NCI-H82 treated with DMSO at 0.1 percent for 48 hours (cell line): Measurements from ENCODE around the gene MPV17L2.

Experiments
- DNase-seq: peaks from one replicate; lab custom pipeline; 2025; ENCODE audit not compliant: unreplicated experiment; lab: John Stamatoyannopoulos, UW

The MPV17L2 gene

GRCh38 chr19:18232540-18233223, 39.7 kb downstream of the MPV17L2 start:
- peak; percentile 71 for DNase-seq

DNA sequence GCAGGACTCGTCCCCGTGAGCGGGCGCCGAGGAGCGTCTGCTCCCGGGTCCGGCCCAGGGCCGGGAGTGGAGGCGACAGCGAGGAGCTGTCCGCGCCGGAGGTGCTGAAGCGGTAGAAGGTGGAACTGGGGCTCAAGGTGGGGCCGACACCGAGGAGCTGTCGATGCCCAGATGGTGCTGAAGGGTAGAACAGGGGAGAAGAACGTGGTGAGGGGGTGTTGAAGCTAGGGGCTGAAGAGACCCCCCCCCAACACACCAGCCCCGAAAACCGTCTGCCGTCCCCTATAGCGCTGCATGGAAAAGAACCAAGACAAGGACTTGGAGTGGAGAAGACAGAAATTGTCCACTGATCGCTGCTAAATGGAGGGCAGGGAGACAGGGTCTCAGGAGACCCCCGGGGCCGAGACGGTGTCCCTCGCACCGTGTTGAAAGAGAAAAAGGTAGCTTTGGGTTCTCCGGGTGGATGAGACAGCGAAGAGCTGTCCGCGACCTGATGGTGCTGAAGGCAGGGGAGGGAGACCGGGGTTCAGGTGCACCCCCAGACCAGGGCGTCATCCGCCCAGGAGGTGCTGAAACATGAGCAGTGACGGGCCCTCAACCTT, 40.3 kb downstream of the MPV17L2 start:
- no peak for DNase-seq

DNA sequence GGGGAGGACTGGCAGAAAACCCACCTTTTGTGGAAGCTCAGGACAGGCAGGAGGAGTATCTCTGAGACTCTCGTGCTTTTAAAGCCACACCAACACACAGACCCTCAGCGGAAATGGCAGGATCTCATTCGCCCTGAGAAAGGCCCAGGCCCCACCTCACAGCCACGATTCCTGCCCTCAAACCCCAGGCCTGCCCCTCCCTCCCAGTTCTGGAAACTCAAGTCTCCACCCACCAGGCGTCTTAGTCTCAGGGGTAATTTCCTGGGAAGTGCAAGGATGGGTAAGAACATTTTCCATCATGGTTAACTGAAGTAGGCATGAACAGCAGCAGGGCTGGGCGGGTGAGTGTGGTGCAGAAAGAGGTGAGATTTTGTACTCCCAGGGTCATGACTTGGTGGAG, 41.2 kb downstream of the MPV17L2 start:
- peak; percentile 69 for DNase-seq

DNA sequence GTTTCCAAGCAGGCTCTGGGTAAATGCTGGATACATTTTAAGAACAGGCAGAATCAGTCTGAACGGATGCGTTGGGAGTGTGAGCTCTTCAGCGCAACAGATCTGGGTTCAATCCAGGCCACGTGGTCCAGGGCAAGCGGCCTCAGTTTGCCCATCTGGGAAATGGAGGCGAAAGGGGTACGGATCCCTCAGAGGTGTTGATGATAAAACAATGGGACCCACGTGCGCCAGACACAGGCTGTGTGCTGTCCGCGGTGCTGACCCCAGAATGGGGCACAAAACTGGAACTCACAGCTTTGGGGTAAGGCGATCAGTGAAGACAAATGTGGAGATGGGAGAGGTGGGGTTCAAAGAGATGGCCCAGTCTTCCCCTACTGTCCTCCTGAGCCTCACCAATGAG, 46.3 kb downstream of the MPV17L2 start:
- no peak for DNase-seq

DNA sequence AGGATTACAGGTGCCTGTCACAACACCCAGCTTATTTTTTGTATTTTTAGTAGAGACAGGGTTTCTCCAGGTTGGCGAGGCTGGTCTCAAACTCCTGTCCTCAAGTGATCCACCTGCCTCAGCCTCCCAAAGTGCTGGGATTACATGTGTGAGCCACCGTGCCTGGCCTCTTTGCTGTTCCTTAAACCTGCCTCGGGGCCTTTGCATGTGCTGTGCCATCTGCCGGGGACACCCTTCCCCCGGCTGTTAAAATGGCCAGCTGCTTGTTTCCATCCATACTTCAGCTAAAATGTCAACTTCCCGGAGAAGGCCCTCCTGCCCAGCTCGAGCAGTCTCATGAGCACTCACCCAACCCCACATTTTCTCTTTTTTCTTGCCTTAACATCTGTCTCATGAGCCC, 52.3 kb downstream of the MPV17L2 start:
- no peak for DNase-seq
